Measurements from ENCODE around the gene PINK1.

Gene PINK1

DNA sequence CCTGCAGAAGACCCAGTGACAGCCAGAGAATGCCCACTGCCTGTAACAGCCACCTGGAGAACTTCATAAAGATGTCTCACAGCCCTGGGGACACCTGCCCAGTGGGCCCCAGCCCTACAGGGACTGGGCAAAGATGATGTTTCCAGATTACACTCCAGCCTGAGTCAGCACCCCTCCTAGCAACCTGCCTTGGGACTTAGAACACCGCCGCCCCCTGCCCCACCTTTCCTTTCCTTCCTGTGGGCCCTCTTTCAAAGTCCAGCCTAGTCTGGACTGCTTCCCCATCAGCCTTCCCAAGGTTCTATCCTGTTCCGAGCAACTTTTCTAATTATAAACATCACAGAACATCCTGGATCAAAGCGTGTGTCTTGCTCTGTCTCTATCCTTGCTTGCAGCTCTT lies 14.7 kb upstream of the PINK1 start:
- TF ChIP-seq POLR2A (IDR thresholded peaks at IDR 0.05; ENCODE audit: low read depth, low read length): no peak
- FAIRE-seq: no peak
- no peak for DNase-seq (ENCODE audit: insufficient read length, low spot score)

GRCh38 chr1:20619999-20620398 lies 13.3 kb upstream of the PINK1 start:
- no peak for FAIRE-seq
- no peak for DNase-seq (ENCODE audit: insufficient read length, low spot score)
- TF ChIP-seq POLR2A (IDR thresholded peaks at IDR 0.05; ENCODE audit: low read depth, low read length): no peak

DNA sequence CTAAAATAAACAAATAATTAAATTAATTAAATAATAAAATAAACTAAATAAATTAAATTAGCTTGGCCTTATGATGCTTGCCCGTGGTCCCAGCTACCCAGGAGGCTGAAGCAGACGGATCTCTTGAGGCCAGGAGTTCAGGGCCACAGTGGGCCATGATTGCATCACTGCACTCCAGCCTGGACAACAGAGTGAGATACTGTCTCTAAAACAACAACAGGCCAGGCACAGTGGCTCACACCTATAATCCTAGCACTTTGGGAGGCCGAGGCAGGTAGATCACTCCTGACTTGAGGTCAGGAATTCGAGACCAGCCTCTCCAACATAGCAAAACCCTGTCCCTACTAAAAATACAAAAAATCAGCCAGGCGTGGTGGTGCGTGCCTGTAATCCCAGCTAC lies 12.2 kb upstream of the PINK1 start:
- no peak for TF ChIP-seq POLR2A (IDR thresholded peaks at IDR 0.05; ENCODE audit: low read depth, low read length)
- no peak for FAIRE-seq
- no peak for DNase-seq (ENCODE audit: insufficient read length, low spot score)

DNA sequence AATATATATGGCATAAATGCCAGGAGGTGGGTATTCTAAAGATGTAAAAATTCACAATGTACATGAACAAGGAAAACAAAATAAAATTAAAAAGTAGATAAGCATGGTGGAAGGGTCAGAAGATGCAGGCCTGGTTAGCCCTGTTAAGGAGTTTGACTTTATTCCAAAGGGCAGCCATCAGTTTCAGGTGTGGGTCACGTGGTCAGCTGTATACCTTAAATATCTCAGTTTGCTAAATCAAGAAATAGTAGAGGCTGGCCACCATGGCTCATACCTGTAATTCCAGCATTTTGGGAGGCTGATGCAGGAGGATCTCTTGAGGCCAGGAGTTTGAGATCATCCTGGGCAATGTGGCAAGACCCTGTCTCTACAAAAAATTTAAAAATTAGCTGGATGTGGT lies 8.5 kb upstream of the PINK1 start:
- TF ChIP-seq POLR2A (IDR thresholded peaks at IDR 0.05; ENCODE audit: low read depth, low read length): no peak
- DNase-seq (ENCODE audit: insufficient read length, low spot score) (no peak), FAIRE-seq (no peak)

GRCh38 chr1:20625176-20626097 lies 7.8 kb upstream of the PINK1 start:
- TF ChIP-seq POLR2A (IDR thresholded peaks at IDR 0.05; ENCODE audit: low read depth, low read length): no peak
- no peak for FAIRE-seq
- DNase-seq (ENCODE audit: insufficient read length, low spot score): no peak

- DNase-seq (ENCODE audit: insufficient read length, low spot score): no peak
- FAIRE-seq: no peak
- TF ChIP-seq POLR2A (IDR thresholded peaks at IDR 0.05; ENCODE audit: low read depth, low read length): no peak
Observed at GRCh38 chr1:20626098-20626427, 7.2 kb upstream of the PINK1 start.

DNA sequence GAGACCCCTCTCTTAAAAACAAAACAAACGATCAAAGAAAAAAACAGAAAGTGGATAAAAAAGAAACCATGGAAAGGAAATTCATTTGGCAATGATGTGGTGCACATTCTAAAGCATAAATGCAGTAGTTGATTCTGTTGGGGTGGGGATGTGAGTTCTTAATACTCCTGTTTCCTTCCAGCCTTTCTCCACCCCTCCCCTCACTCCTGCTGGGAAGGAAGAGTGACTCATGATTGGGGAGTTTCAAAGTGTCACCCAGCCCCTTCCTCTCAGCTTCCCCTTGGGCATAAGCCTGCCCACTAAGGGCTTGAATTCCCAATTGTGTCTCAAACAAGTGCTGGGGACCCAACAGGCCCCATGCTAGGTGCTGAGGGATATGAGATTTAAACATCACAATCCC lies 6.7 kb upstream of the PINK1 start:
- TF ChIP-seq POLR2A (IDR thresholded peaks at IDR 0.05; ENCODE audit: low read depth, low read length): no peak
- FAIRE-seq: no peak
- DNase-seq (ENCODE audit: insufficient read length, low spot score): no peak

DNA sequence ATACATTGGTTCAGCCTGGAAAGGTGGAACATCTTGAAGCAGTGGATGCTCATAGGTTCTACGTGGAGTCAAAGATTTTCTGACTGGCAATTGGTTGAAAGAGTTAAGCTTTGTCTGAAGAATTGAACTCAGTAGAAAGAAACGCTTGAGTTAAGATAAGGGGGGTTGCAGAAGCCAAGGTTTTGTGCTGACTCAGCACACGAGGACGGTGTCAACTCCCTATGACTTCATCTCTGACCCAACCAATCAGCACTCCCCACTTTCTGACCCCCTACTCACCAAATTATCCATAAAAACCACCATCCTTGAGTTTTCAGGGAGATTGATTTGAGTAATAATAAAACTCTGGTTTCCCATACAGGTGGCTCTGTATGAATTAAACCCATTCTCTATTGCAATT lies 2.5 kb upstream of the PINK1 start:
- DNase-seq (ENCODE audit: insufficient read length, low spot score) (no peak), FAIRE-seq (no peak)
- TF ChIP-seq POLR2A (IDR thresholded peaks at IDR 0.05; ENCODE audit: low read depth, low read length): no peak

GRCh38 chr1:20632386-20632785 lies 872 bp upstream of the PINK1 start:
- no peak for TF ChIP-seq POLR2A (IDR thresholded peaks at IDR 0.05; ENCODE audit: low read depth, low read length)
- DNase-seq (ENCODE audit: insufficient read length, low spot score): no peak
- FAIRE-seq: no peak

GRCh38 chr1:20634065-20634593 lies 871 bp downstream of the PINK1 start:
- FAIRE-seq (no peak), DNase-seq (ENCODE audit: insufficient read length, low spot score) (no peak)

GRCh38 chr1:20634594-20635084 lies 1.4 kb downstream of the PINK1 start:
- TF ChIP-seq POLR2A (IDR thresholded peaks at IDR 0.05; ENCODE audit: low read depth, low read length): no peak
- DNase-seq (ENCODE audit: insufficient read length, low spot score) (no peak), FAIRE-seq (no peak)

More at GRCh38 chr1:20634065-20634593, 871 bp downstream of the PINK1 start:
- no peak for TF ChIP-seq POLR2A (IDR thresholded peaks at IDR 0.05; ENCODE audit: low read depth, low read length)

GRCh38 chr1:20636785-20637347 lies 3.6 kb downstream of the PINK1 start:
- DNase-seq (ENCODE audit: insufficient read length, low spot score) (no peak), FAIRE-seq (no peak)
- no peak for TF ChIP-seq POLR2A (IDR thresholded peaks at IDR 0.05; ENCODE audit: low read depth, low read length)

DNA sequence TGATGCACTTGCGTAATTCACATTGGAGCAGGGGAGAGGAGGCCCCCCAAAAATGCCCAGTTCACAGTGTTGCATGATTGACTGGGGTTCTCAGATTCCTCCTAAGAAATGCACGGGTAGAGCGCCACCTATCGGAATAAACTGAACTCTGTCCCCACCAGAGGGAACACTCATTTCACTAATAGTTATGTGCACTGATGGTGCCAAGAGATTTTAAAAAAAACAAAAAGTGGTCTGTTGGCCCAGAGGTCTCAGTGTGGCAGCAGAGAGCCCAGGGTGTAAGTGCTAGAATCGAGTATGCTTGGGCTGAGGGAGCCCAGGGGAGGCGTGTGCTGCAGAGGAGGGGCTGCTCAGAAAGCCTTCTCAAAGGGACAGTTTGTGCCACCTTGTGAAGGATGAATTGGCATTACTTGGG lies 6.9 kb downstream of the PINK1 start:
- no peak for DNase-seq (ENCODE audit: insufficient read length, low spot score)
- no peak for TF ChIP-seq POLR2A (IDR thresholded peaks at IDR 0.05; ENCODE audit: low read depth, low read length)
- FAIRE-seq: no peak

- FAIRE-seq: no peak
- no peak for DNase-seq (ENCODE audit: insufficient read length, low spot score)
- TF ChIP-seq POLR2A (IDR thresholded peaks at IDR 0.05; ENCODE audit: low read depth, low read length): no peak
Observed at GRCh38 chr1:20641975-20642374, 8.7 kb downstream of the PINK1 start.

GRCh38 chr1:20643080-20643479 lies 9.8 kb downstream of the PINK1 start:
- FAIRE-seq (no peak), DNase-seq (ENCODE audit: insufficient read length, low spot score) (no peak)
- TF ChIP-seq POLR2A (IDR thresholded peaks at IDR 0.05; ENCODE audit: low read depth, low read length): no peak

Data from H54 (cell line).